HG03469 (cell line): Measurements from ENCODE around the gene CTNNA3.
A peak's percentile ranks its signal among the peaks of the same experiment; 100 is the strongest.
"Not testable (repeated sequence)": the region's sequence is repeated elsewhere in the genome, so short reads cannot be mapped to it uniquely, and the experiment has no call there.

Experiments used
- ATAC-seq: cut with Tn5 transposase; IDR thresholded peaks from one replicate; pipeline ENCODE4 v1.9.1; 2021; ENCODE audit warnings: mild to moderate bottlenecking, moderate library complexity, moderate number of reproducible peaks; ENCODE audit not compliant: unreplicated experiment

CTNNA3 gene

DNA sequence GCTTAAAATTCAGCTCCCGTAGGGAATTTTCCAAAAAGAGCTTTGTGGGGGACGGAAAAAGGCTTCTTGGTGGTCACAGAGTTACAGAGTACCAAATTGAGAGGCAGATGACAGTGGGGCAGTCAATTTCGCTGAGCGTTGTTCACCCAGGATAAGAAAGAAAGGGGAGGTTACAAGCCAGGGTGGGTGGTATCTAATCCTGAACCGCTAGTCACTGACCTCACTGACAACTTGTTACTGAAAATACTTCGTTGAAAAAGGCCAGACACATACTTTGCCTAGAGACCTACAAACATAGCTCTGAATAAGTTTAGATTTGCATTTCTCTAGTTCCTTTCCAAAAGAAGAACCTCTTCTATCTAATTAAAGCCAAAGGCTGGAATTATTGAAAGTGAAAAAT is at the start of gene CTNNA3:
CTNNA3 (minus strand) TSS at position 167 of the 400 bp plus-strand sequence.
- peak; percentile 72 for ATAC-seq

DNA sequence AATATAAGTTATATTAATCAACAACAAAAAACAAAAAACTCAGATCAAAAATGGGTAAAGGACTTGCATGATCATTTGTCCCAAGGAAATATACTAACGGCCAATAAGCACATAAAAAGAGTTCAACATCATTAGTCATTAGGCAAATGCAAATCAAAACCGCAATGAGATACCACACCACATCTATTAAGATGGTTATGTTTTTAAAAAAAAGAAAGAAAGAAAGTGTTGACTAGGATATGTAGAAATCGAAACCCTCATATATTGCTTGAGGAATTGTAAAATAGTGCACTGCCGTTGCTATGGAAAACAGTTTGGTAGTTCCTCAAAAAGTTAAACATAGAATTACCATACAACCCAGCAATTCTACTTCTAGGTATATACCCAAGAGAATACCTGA is 39.4 kb upstream of the CTNNA3 start:
- ATAC-seq, result no peak

- ATAC-seq, result no peak
These were observed 37.5 kb upstream of the CTNNA3 start for GRCh38 chr10:67733511-67733910.

GRCh38 chr10:67725567-67725966 is 29.6 kb upstream of the CTNNA3 start:
- ATAC-seq, result no peak

- no peak for ATAC-seq
These were observed 27.6 kb upstream of the CTNNA3 start for GRCh38 chr10:67723601-67724000.

GRCh38 chr10:67722113-67722512 is 26.1 kb upstream of the CTNNA3 start:
- peak; percentile 96 for ATAC-seq

DNA sequence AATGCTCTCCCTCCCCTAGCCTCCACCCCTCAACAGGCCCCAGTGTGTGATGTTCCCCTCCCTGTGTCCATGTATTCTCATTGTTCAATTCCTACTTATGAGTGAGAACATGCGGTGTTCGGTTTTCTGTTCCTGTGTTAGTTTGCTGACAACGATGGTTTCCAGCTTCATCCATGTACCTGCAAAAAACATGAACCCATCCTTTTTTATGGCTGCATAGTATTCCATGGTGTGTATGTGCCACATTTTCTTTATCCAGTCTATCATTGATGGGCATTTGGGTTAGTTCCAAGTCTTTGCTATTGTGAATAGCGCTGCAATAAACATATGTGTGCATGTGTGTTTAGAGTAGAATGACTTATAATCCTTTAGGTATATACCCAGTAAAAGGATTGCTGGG is 20.5 kb upstream of the CTNNA3 start:
- not testable (repeated sequence) for ATAC-seq

- ATAC-seq, result no peak
These were observed 9.9 kb upstream of the CTNNA3 start for GRCh38 chr10:67705921-67706320.

- ATAC-seq, result not testable (repeated sequence)
These were observed 3.7 kb upstream of the CTNNA3 start for GRCh38 chr10:67699613-67700270.

GRCh38 chr10:67698164-67698563 is 2.2 kb upstream of the CTNNA3 start:
- no peak for ATAC-seq

- ATAC-seq, result peak; percentile 84
These were observed 1.7 kb upstream of the CTNNA3 start for GRCh38 chr10:67697724-67698131.

- no peak for ATAC-seq
These were observed 684 bp upstream of the CTNNA3 start for GRCh38 chr10:67696679-67697078.

DNA sequence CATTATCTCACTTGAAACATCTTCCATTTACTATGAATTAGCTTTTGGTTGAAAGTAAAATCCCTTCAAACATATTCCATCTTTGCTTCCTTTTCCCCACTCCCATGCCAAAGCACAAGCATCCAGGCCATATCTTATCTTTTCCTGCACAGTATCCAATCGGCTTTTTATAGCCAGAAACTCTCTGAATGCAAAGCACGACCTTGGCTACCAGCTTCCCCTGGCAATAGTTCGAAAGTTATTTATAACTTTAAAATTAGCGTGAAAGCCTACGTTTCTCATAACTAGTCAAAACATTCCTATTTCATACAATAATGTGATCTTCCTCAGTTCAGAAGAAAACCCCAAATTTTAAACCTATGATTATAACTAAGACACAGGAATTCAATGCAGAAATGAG is 440 bp downstream of the CTNNA3 start:
- no peak for ATAC-seq

DNA sequence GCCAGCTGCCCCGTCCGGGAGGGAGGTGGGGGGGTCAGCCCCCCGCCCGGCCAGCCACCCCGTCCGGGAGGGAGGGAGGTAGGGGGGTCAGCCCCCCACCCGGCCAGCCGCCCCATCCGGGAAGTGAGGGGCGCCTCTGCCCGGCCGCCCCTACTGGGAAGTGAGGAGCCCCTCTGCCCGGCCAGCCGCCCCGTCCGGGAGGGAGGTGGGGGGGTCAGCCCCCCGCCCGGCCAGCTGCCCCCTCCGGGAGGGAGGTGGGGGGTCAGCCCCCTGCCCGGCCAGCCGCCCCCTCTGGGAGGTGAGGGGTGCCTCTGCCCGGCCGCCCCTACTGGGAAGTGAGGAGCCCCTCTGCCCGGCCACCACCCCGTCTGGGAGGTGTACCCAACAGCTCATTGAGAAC is 4.1 kb downstream of the CTNNA3 start:
- ATAC-seq, result not testable (repeated sequence)

- not testable (repeated sequence) for ATAC-seq
These were observed 5.5 kb downstream of the CTNNA3 start for GRCh38 chr10:67690540-67690939.

GRCh38 chr10:67684140-67684539 is 11.9 kb downstream of the CTNNA3 start:
- not testable (repeated sequence) for ATAC-seq

GRCh38 chr10:67678335-67678974 is 17.5 kb downstream of the CTNNA3 start:
- no peak for ATAC-seq

GRCh38 chr10:67676208-67676825 is 19.7 kb downstream of the CTNNA3 start:
- ATAC-seq, result no peak

GRCh38 chr10:67670401-67670800 is 25.6 kb downstream of the CTNNA3 start:
- no peak for ATAC-seq

GRCh38 chr10:67669978-67670377 is 26.0 kb downstream of the CTNNA3 start:
- no peak for ATAC-seq

DNA sequence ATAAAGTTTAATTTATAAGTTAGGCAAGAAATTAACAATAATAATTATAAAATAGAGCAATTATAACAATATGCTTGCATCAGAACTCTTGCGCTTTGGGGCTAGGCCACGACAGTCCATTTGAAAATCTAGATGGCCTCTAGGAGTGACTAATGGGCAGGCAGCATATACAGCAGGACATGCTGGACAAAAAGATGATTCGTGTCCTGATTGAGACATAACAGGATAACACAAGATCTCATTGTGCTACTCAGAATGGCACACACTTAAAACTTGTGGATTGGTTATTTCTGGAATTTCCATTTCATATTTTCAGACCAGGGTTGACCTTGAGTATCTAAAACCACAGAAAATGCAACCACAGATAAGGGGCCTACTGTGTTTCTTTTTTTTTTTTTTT is 27.5 kb downstream of the CTNNA3 start:
- no peak for ATAC-seq

- ATAC-seq, result no peak
These were observed 29.0 kb downstream of the CTNNA3 start for GRCh38 chr10:67667035-67667425.
